Endometrium (tissue), 2 donors: Measurements from ENCODE around the gene PRKAG2.

ENCODE experiments used
- FAIRE-seq: peaks from 2 replicates; lab custom pipeline; 2012; peaks lifted over from hg19 to GRCh38; lab: Jason Lieb, UNC
- donor health status: control.
- donor health status: control.

PRKAG2 gene

DNA sequence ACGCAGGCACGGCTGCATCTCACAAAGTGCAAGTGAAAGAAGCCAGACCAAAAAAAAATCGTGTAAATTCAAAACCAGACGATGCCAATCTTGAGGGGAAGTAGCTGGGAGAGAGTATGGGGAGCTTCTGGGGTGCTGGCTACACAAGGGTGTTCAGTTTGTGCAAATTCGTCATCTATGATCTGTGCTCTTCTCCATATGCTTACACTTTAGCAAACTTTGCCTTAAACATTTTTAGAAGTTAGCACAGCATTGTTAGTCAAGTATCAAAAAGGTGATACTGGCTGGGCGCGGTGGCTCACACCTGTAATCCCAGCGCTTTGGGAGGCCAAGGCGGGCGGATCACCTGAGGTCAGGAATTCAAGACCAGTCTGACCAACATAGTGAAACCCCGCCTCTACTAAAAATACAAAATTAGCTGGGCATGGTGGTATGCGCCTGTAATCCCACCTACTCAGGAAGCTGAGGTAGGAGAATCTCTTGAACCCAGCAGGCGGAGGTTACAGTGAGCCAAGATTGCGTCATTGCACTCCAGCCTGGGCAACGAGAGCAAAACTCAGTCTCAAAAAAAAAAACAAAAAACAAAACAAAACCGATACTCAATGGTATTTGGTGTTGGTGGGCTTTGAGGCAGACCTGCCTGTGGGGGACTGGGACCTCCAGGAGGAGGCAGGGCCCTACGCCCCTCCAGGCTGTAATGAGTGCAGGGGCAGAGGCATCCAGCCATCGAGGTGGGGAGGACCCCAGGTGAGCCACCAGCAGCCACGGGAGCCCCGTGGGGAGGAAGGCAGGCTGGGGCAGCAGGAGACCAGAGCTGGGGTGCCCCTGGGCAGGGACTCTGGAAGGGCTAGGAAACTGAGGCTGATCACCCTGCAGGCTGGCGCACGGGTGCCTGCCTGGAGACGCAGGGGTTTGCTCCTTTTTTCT lies 150.0 kb downstream of the PRKAG2 start:
- no peak for FAIRE-seq

GRCh38 chr7:151725844-151726651 lies 150.9 kb downstream of the PRKAG2 start:
- FAIRE-seq, result no peak

DNA sequence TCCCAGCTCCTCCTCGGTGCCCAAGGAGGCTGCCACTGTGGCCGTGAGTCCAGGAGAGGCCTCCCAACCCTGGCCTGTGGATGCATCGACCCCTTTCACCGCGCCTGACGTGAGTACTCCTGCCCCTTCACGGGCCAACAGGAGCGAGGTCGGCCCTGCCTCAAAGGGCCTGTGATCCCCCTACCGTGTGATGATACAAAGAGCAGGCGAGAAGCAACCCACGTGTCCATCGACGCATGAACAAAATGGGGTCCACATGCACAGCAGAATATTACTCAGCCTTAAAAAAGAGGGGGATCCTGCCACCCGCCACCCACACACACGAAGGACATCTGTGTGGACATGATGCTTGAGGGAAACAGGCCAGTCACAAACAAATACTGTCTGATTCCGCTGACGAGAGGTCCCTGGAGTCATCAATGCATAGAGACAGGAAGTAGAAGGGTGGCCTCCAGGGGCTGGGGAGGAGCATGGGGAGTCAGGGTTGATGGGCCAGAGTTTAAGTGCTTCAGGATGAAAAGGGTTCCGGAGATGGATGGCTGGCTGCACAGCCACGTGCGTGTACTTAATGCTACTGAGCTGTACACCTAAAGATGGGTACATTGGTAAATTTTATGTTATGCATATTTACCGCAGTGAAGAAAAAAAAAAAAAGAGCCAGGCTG lies 151.9 kb downstream of the PRKAG2 start:
- FAIRE-seq, result no peak

- no peak for FAIRE-seq
These were observed 152.5 kb downstream of the PRKAG2 start for GRCh38 chr7:151724250-151724915.

GRCh38 chr7:151723321-151723720 lies 153.6 kb downstream of the PRKAG2 start:
- FAIRE-seq, result no peak

DNA sequence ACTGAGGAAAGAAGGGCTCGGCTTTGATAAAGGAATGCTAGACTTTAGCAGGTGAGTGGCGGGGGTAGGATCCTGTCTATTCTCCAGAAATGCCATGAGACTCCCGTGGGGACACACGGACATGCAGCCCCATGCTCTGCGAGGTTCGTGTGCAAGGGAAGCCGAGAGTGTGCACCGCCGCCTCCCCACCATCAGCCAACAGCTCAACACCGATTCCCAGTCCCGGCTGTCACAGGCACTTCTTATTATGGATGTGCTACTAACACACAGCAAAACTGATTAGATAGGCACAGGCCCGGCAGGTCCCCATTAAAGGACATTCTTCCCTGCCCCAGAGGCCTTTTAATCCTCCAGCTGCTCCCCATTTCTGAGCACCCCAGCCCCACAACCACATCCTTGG lies 154.4 kb downstream of the PRKAG2 start:
- no peak for FAIRE-seq

GRCh38 chr7:151721694-151722093 lies 155.2 kb downstream of the PRKAG2 start:
- no peak for FAIRE-seq

DNA sequence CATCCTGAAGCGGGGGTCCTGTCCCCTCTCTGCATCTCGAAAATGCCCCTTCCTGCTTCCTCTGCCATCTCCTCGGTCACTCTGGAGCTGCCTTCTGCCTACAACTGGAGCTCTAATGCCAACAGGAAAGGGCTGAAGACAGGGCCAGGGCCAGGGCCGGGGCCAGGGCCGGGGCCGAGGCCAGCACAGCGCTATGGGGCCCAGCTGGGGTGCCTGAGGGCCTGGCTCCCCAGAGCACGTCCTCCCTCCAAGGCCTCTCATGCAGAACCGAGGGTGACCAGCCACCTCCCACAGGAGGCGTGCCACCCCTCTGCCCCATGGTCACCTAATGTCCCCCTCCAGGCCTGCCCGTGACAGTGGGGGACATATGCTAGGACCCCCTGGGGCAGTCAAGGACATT lies 155.7 kb downstream of the PRKAG2 start:
- no peak for FAIRE-seq

DNA sequence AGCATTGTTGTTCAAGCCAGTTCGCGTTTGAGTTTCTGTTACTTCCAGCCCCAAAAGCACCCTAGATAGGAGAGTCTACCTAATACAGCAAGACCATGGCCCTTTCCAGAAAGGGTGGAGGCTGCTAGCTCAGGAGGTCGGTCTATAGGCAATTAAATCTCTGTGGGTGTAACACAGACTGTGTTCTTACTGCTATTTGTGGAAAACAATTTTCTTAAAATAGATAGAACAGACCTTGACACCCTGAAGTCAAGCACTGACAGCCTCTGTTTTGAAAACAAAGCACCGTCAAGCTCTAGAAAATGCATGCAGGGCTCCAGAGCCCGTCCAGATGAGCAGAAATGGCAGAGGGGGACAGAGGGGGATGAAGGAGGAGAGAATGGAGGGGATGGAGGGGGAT lies 156.6 kb downstream of the PRKAG2 start:
- no peak for FAIRE-seq

DNA sequence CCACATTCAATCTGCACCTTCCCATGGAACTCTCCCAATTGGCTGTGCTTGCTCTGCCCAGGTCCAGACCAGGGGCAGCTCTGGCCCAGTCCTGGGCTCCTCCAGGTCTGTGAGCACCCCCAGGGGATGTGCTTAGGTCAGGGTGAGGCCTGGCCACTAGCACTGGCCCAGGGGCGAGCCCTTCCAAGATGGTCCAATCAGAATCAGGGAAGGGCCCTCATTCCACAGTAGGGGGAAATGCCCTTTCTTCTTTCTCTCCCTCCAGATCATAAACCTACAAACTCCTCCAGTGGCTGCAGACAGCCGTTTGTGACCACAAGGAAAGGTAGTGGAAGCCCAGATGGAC lies 157.0 kb downstream of the PRKAG2 start:
- no peak for FAIRE-seq

DNA sequence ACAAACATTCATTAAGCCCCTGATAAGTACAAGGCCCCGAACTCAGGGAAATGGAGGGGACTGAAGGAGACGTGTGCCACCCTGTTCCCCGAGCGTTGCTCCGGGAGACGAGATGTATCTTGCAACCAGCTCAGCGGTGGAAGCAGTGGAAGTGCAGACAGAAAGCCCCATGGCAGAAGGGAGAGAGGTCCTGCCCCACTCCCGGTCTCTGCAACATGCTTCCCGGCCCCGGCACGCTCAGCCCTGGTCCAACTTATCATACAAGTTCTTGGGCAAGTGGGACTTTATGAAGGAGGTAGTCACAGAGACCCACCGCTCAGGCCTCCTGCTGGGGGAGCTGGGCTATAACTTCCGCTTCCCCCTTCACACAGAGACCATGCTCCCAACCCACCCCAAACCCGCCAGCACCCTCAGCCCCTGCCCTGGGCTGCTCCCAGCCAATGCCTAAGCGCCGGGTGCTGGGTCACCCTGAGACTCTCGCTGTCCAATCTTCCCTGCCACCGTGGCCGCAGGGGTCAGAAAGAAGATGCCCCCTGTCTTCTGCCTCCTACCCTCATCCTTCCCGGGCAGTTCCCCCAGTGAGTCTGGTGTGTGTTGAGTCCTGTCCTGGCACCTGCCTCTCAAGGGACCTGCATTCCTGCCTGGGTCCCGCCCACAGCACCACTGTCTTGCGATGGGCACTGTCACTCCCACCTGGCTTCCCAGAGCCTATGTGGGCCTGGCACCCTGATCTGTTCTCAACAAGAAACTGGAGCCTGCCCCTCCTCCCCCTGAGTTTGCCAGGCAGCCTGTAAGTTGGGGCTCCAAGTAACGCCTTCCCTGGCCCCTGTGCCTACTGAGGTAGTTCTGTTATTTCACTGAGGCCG lies 157.7 kb downstream of the PRKAG2 start:
- FAIRE-seq, result no peak

DNA sequence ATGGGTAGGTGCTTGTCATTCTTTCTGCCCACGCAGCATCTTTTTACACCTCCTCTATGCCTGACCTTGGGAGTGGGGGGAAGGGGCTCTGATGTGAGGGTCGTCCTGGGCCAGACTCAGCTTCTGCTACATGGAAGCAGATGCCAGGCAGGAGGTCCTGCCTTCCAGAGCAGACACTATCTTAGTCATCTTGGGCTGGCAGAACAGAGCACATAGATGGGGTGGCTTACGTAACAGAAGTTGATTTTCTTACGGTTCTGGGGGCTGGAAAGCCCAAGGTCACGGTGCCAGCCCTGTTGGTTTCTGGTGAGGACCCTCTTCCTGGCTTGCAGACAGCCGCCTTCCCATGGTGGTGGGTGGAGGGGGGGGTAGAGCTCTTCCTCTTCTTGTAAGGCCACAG lies 159.0 kb downstream of the PRKAG2 start:
- FAIRE-seq, result no peak

DNA sequence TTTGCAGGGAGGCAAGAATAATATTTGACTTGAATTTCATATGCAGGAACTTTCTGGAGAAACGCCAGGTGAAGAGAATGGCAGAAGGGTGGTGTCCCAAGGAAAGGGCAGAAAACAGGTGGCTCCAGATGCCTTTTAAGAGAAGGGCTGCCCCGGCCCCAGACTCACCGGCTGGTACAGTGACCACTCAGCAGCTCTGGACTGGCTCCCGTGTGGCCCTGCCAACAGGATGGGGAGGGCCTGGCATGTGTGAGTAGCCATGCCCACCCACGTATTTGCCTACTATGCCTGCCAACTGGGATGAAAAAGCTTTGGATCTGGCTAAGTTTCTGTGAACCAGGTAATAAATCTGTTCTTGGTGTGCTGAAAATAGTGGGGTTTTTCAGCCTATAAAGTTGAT lies 159.5 kb downstream of the PRKAG2 start:
- no peak for FAIRE-seq

DNA sequence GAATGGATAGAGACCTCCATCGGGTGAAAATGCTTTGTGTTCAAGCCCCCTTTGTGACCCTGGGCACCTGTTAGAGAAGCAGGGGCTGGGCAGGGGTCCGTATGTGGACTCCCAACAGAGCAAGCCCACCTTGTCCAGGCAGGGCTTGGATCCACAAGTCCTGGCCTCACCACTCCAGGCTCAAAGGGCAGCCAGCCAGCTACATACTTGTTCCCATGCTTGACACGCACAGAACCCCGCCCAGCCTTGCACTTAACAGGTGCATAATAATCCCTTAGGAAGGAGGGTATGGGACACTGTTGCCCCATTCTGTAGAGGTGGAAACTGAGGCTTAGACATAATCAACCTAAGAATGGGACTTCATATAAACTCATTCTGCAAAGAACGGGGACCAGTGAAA lies 160.6 kb downstream of the PRKAG2 start:
- FAIRE-seq, result no peak

- no peak for FAIRE-seq
These were observed 161.1 kb downstream of the PRKAG2 start for GRCh38 chr7:151715666-151716315.

- no peak for FAIRE-seq
These were observed 162.7 kb downstream of the PRKAG2 start for GRCh38 chr7:151714201-151714600.

DNA sequence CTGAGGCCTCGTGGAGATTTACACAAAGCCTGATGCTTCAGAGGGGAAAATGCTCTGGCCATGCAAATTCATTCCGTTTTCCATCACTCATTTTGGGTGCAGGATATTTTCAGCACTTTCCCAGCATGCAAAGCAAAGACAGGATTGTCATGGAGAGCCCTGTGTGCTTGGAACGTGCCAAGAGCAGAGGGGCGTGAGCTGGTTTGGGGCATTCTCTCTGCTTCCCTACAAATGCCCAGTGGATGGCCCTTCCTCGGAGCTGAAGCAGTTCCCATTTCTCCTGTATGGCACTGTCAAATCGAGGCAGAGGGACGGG lies 164.1 kb downstream of the PRKAG2 start:
- no peak for FAIRE-seq

DNA sequence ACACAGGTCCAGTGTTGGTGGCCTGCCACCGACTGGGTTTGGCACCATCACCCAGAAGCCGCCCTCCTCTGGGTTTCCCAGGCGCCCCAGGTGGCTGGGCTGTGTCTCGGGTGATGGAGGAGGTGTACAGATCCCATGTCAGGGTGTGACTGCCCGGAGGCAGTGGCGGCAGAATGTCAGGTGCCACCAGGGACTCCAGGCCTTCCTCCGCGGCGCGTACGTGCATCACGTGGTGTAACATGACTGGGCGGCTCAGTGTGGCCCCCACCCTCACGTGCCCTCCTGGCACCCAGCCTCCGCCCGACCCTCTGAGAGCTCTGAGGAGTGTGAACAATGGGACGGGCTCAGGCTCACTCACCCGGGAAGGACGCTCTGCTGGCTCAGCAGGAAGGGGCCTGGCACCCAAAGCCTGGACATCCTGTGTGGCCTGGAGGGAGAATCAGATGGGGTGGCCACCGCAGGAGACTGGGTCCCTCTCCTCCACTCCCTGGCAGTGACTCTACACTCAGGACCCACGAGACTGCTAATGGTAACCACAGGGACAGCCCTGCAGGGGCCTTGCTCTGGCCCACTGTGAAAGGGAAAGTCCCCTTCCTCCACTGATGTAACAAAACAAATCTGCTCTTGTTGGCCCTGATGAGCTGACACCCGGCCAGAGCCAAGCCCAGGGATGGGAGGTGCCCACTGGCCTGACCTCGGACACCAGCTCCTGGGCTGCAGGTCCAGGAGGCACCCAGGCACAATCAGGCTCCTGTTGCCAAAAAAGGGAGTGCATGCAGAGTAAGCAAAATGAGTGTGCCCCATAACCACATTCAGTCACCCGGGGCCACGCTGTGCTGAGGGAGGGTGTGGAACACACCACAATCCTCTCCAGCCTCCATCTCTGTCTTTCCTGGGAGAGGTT lies 164.8 kb downstream of the PRKAG2 start:
- FAIRE-seq, result no peak

DNA sequence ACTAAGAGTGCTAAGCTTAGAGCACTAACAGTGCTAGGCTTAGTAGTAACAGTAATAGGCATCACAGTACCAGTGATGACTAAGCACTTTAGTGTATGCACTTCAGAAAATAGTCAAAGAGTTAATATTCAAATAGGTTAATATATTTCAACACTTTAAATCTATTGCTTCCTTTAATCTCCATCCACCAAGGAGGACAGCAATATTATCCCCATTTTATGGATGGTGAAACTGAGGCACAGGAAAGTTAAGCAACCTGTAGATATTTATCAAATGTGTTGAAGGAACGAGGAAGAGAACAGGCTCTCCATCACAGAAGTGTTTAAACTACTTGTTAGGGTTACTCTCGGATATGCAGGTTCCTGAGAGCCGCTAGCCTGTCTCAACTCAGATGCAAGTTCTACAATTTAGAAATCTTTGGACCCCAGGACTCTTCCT lies 165.5 kb downstream of the PRKAG2 start:
- no peak for FAIRE-seq
